Aorta (tissue), 5 donors: ENCODE data around the gene ALKBH4. TPM values are rescaled to one million over a fixed set of nuclear protein-coding genes. Genes with fewer than 3 reads are reported as not detected.
"Not testable (repeated sequence)": the region's sequence is repeated elsewhere in the genome, so short reads cannot be mapped to it uniquely, and the experiment has no call there.

Experiments
- ATAC-seq: fragments of 200-7000 bp; cut with Tn5 transposase; one replicate; pipeline ENCODE4 v1.9.1; 2022; ENCODE audit warnings: moderate library complexity; ENCODE audit not compliant: low FRiP score
- DNase-seq, 2 donors: peaks; one replicate each; pipeline ENCODE4 v3.0.0-alpha.2; 2020
- H3K27ac ChIP-seq, 2 donors: one replicate each; pipeline ENCODE4 v1.5.1; 2013; ENCODE audit warnings: low read length in 2 of 2, mild to moderate bottlenecking in 2 of 2, moderate library complexity in 2 of 2, control low read depth in 1 of 2, inconsistent platforms in 1 of 2, low read depth in 1 of 2
- H3K27me3 ChIP-seq, 2 donors: one replicate each; pipeline ENCODE4 v1.6.1; 2013; ENCODE audit warnings: control low read depth in 1 of 2, low read length in 1 of 2, mild to moderate bottlenecking in 1 of 2, moderate library complexity in 1 of 2; ENCODE audit not compliant: insufficient read depth in 2 of 2, control insufficient read depth in 1 of 2
- H3K36me3 ChIP-seq, 2 donors: one replicate each; pipeline ENCODE4 v1.6.1; 2013; ENCODE audit warnings: control low read depth in 1 of 2, low read length in 1 of 2, mild to moderate bottlenecking in 1 of 2; ENCODE audit not compliant: insufficient read depth in 2 of 2, control insufficient read depth in 1 of 2
- H3K4me1 ChIP-seq, 2 donors: one replicate each; pipeline ENCODE4 v1.6.1; 2013; ENCODE audit warnings: low read length in 2 of 2, control low read depth in 1 of 2, mild to moderate bottlenecking in 1 of 2, moderate library complexity in 1 of 2; ENCODE audit not compliant: insufficient read depth in 2 of 2, control insufficient read depth in 1 of 2
- H3K4me3 ChIP-seq, 2 donors: one replicate each; pipeline ENCODE4 v1.5.1; 2013; ENCODE audit warnings: low read length in 2 of 2, control low read depth in 1 of 2, mild to moderate bottlenecking in 1 of 2
- H3K9me3 ChIP-seq: one replicate; pipeline ENCODE4 v1.6.1; 2013; ENCODE audit warnings: mild to moderate bottlenecking, low read length; ENCODE audit not compliant: control insufficient read depth
- WGBS, 2 donors: extraction: QIAGEN DNeasy Blood & Tissue Kit; methylation state at CpG; one replicate each; pipeline ENCODE4 v1.1.7; 2013; 5-methylcytosine and 5-hydroxymethylcytosine counted together
- intact Hi-C, 2 donors: fragments of 100-400 bp; cut with DNase I; formaldehyde crosslinking; loops; one replicate each; pipeline versions ENCODE4 v1.14.2 to v1.15.0; 2022
- polyA plus RNA-seq, 2 donors: library from polyadenylated mRNA; stranded (reverse); fragments of 200-250 nt; gene quantifications; one replicate each; pipeline ENCODE4 v1.2.3, GENCODE V29; 2013
- total RNA-seq, 2 donors: library from RNA; stranded (reverse); fragmentation: NEBNext Ultra II Directional; extraction: Animal tissue kit (Norgen Biotek cat#: 25700); gene quantifications; one replicate each; pipeline ENCODE4 v1.2.1, GENCODE V29; 2021
- donor health status: healthy with polysubstance abuse.
- donor health status: Bipolar disorder and iron deficiency.
- donor health status: DM: no; HTN: no; CAD: no.
- donor health status: DM: no; HTN: no; CAD: no.
- donor health status: DM: yes; HTN: yes; CAD: no.

ALKBH4 gene
- total and polyA plus RNA-seq, 4 donors = 6.1 to 10.2 (median 8.9) TPM

- intact Hi-C loops = no loop called here
- WGBS, 2 donors = 83 to 86% methylated on average over 12 of the region's 12 CpGs
- H3K4me1 ChIP-seq = no peaks in the 10 kb centered on the region
- peaks cover 0 to 9% of the 10 kb centered on the region in 2 donors for H3K36me3 ChIP-seq
- no peaks in the 10 kb centered on the region for H3K9me3 ChIP-seq
- peak; percentile 50 for ATAC-seq
- no peaks in the 10 kb centered on the region for H3K27me3 ChIP-seq
- DNase-seq = no peak
- no peak overlapping the region for H3K27ac ChIP-seq
- H3K4me3 ChIP-seq = no peak overlapping the region
Measured at GRCh38 chr7:102415685-102416225, 48.9 kb downstream of the ALKBH4 start.

DNA sequence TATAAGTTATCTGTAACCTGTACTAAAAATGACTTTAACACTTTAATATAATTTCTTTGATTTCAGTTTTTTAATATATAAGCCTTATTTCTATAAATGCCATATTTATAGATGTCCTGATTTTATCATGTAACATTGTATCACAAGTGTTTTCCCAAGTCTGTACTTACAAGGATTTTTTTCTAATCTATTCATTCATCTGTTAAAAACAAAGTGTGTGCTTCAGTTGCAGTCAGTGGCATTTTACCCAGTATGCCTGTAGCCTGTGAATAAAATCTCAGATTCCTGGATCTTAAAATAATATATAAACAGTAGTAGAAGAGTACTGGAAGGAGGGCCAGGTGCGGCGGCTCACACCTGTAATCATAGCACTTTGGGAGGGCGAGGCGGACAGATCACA lies 51.1 kb downstream of the ALKBH4 start:
- peaks cover 0 to 11% of the 10 kb centered on the region in 2 donors for H3K36me3 ChIP-seq
- WGBS, 2 donors = 95 to 96% methylated on average over 4 of the region's 4 CpGs
- intact Hi-C loops = no loop called here

DNA sequence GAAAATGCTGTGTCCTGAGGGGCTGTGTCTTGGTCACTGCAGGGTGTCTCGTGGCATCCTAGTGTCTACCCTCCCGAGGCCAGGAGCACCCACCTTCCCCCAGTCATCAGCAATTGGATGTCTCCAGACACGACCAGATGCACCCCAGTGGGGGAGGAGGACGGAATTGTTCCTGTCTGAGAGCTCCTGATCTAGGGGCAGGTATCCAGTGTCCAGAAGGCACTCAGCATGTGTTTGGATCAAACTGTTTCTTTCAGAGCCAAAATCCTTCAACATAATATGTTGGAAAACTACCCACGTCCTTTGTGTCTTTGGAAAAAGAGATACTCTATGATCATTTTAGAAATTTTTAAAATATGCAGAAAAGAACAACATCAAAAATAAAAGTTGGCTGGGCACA lies 51.6 kb downstream of the ALKBH4 start:
- Histone ChIP-seq H3K9me3 (peaks cover 2% of the 10 kb centered on the region), H3K4me1 (no peaks in the 10 kb centered on the region), H3K36me3 (peaks cover 0 to 11% of the 10 kb centered on the region in 2 donors), H3K27me3 (no peaks in the 10 kb centered on the region), H3K4me3 (no peak overlapping the region), H3K27ac (no peak overlapping the region)
- intact Hi-C loops = no loop called here
- ATAC-seq (no peak), DNase-seq (no peak)
- 69% methylated on average over 5 of the region's 5 CpGs for WGBS, 2 donors

More for the DNA sequence above, 51.1 kb downstream of the ALKBH4 start:
- Histone ChIP-seq H3K4me3 (no peak overlapping the region), H3K27me3 (no peaks in the 10 kb centered on the region), H3K9me3 (peaks cover 2% of the 10 kb centered on the region), H3K4me1 (no peaks in the 10 kb centered on the region), H3K27ac (no peak overlapping the region)
- ATAC-seq (no peak), DNase-seq (no peak)

DNA sequence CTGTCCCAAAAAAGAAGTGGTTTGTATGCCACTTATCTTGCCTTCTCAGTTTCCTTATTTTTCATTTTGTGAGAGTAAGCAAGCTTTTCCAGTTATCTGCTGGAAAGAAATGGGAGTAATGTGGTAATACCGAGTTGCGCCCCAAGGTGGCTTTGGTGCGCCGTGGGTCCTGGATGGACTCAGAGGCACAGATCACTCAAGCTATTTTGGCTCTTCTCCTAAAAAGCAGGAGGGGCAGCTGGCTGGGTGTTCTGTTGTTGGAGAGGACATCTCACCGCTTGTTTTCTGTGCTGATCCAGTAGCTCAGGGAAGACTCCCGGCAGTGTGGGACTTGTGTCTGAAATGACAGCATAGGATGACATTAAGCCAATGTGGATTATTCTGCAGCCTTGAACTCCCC lies 52.1 kb downstream of the ALKBH4 start:
- 74 to 76% methylated on average over 6 of the region's 6 CpGs for WGBS, 2 donors
- Histone ChIP-seq H3K9me3 (peaks cover 2% of the 10 kb centered on the region), H3K4me1 (no peaks in the 10 kb centered on the region), H3K27me3 (no peaks in the 10 kb centered on the region), H3K36me3 (peaks cover 0 to 16% of the 10 kb centered on the region in 2 donors), H3K27ac (no peak overlapping the region), H3K4me3 (no peak overlapping the region)
- ATAC-seq (no peak), DNase-seq (no peak)
- intact Hi-C loops = no loop called here

DNA sequence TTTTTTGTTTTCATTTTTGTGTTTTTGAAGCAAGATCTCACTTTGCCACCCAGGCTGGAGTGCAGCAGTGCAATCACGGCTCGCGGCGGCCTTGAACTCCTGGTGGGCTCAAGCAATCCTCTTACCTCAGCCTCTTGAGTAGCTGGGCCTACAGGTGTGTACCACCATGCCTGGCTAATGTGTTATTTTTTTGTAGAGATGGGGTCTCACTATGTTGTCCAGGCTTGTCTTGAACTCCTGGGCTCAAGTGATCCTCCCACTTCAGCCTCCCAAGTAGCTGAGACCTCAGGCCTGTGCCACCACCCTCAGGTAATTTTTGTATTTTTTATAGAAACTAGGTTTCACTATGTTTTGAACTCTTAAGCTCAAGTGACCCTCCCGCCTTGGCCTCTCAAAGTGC lies 53.7 kb downstream of the ALKBH4 start:
- no peak for DNase-seq
- peaks cover 2 to 21% of the 10 kb centered on the region in 2 donors for H3K36me3 ChIP-seq

DNA sequence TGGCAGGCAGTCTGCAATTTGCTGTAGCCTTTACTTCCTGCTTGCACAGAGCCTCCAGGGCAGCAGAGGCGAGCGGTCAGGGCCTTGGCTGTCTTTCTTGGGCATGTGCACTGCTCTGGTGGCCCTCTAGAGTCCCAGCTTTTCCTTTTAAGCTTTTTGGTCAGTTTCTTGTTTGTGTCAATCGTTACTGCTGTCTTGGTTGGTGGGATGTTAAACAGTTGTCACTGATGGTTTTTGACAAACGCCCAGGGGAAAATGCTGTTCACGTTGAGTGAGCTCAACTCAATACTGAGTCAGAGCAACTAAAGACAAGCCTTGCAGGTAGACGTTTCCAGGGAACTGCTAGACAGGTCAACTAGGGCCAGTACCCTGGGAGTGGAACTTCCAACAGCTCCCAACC lies 54.5 kb downstream of the ALKBH4 start:
- DNase-seq (no peak), ATAC-seq (no peak)
- H3K9me3 ChIP-seq = peaks cover 2% of the 10 kb centered on the region
- no peaks in the 10 kb centered on the region for H3K27me3 ChIP-seq
- H3K4me1 ChIP-seq = no peaks in the 10 kb centered on the region
- H3K27ac ChIP-seq = no peak overlapping the region
- no peak overlapping the region for H3K4me3 ChIP-seq
- intact Hi-C loops = no loop called here
- WGBS, 2 donors = 73 to 77% methylated on average over 6 of the region's 6 CpGs
- H3K36me3 ChIP-seq = peaks cover 4 to 19% of the 10 kb centered on the region in 2 donors

More for the DNA sequence above, 53.7 kb downstream of the ALKBH4 start:
- Histone ChIP-seq H3K9me3 (peaks cover 2% of the 10 kb centered on the region), H3K27me3 (no peaks in the 10 kb centered on the region), H3K4me1 (no peaks in the 10 kb centered on the region), H3K27ac (no peak overlapping the region), H3K4me3 (no peak overlapping the region)
- no peak for ATAC-seq
- WGBS, 2 donors = 98 to 99% methylated on average over 5 of the region's 5 CpGs
- intact Hi-C loops = no loop called here

DNA sequence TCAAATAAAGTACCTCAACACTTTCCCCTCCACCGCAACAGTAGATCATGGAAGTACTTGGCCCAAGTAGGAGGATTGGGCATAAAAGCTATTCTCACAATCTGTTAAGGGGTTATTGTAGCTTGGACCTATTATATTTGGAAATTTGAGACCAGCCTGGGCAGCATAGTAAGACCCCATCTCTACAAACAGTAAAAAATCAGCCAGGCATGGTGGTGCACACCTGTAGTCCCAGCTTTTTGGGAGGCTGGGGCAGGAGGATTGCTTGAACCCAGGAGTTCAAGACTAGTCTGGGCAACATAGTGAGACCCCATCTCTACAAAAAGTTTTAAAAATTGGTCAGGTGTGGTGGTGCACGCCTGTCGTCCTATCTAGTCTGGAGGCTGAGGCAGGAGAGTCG lies 55.3 kb downstream of the ALKBH4 start:
- no peak for DNase-seq
- intact Hi-C loops = no loop called here
- Histone ChIP-seq H3K4me3 (no peak overlapping the region), H3K9me3 (peaks cover 2% of the 10 kb centered on the region), H3K36me3 (peaks cover 4 to 19% of the 10 kb centered on the region in 2 donors), H3K27me3 (no peaks in the 10 kb centered on the region), H3K27ac (no peak overlapping the region), H3K4me1 (no peaks in the 10 kb centered on the region)
- 98 to 100% methylated on average over 4 of the region's 4 CpGs for WGBS, 2 donors
- no peak for ATAC-seq

- H3K9me3 ChIP-seq, H3K4me1 ChIP-seq, H3K27ac ChIP-seq, H3K4me3 ChIP-seq, H3K27me3 ChIP-seq, intact Hi-C loops, ATAC-seq, DNase-seq: not testable (repeated sequence)
- H3K36me3 ChIP-seq = peaks cover 4 to 19% of the 10 kb centered on the region in 2 donors
- WGBS, 2 donors = 98 to 99% methylated on average over 6 of the region's 6 CpGs
Measured at GRCh38 chr7:102408530-102408929, 56.1 kb downstream of the ALKBH4 start.

DNA sequence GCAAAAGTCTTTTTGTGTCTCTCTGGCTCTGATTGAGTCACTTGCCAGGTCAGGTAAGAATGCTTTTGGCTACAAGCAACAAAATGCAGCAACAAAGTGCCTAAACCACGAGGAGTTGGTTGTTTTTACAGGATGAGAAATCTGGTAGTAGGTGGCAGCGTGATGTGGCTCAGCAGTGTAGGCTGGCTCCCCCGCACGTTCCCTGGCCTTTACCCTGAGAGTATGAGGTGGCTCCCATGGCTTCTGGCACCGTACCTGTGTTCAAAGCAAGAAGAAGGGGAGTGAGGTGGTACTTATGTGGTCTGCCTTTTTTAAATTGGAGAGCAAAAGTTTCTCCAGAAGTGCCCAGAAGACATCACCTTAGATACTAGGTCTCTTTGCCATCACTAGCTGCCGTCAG lies 56.8 kb downstream of the ALKBH4 start:
- no peaks in the 10 kb centered on the region for H3K4me1 ChIP-seq
- no peak overlapping the region for H3K4me3 ChIP-seq
- no peak for ATAC-seq
- H3K9me3 ChIP-seq = peaks cover 2% of the 10 kb centered on the region
- WGBS, 2 donors = 93 to 94% methylated on average over 6 of the region's 6 CpGs
- no peak for DNase-seq
- H3K36me3 ChIP-seq = peaks cover 4 to 19% of the 10 kb centered on the region in 2 donors
- intact Hi-C loops = no loop called here
- H3K27ac ChIP-seq = no peak overlapping the region
- H3K27me3 ChIP-seq = no peaks in the 10 kb centered on the region
